Neural crest cell (in vitro differentiated cells): Measurements from ENCODE around the gene NFYB. TPM values are rescaled to one million over a fixed set of nuclear protein-coding genes. Genes with fewer than 3 reads are reported as not detected.
"Not testable (repeated sequence)": the region's sequence is repeated elsewhere in the genome, so short reads cannot be mapped to it uniquely, and the experiment has no call there.

Experiments
- DNase-seq: peaks from one replicate; pipeline ENCODE4 v3.0.0; 2021; ENCODE audit warnings: low read depth, mixed read lengths, low spot score
- H3K27ac Mint-ChIP-seq: one replicate; pipeline ENCODE4 v1.8.0; 2021; ENCODE audit warnings: mild to moderate bottlenecking, mixed read lengths; ENCODE audit not compliant: unreplicated experiment
- H3K27me3 Mint-ChIP-seq: 2 replicates; pipeline ENCODE4 v1.8.0; 2021; ENCODE audit warnings: low read depth, mild to moderate bottlenecking, mixed read lengths
- H3K36me3 Mint-ChIP-seq: 2 replicates; pipeline ENCODE4 v1.8.0; 2021; ENCODE audit warnings: low read depth, mild to moderate bottlenecking, mixed read lengths
- H3K4me1 Mint-ChIP-seq: 2 replicates; pipeline ENCODE4 v1.8.0; 2021; ENCODE audit warnings: mixed read lengths
- H3K4me3 Mint-ChIP-seq: one replicate; pipeline ENCODE4 v1.8.0; 2021; ENCODE audit warnings: mild to moderate bottlenecking, mixed read lengths
- H3K9me3 Mint-ChIP-seq: 2 replicates; pipeline ENCODE4 v1.8.0; 2021; ENCODE audit warnings: mixed read lengths
- CTCF ChIP-seq: fragments of 200-600 bp; sonication (generic); conservative IDR thresholded peaks from 2 replicates; pipeline ENCODE4 v1.5.0; 2021; ENCODE audit warnings: antibody characterized with exemption, mild to moderate bottlenecking
- total RNA-seq: library from RNA; stranded (reverse); gene quantifications from 2 replicates; pipeline ENCODE4 v1.2.1, GENCODE V29; 2021

The NFYB gene
- total RNA-seq, 1 donor from 2014 or later = 45.6 TPM

GRCh38 chr12:104165801-104166200 lies 27.8 kb upstream of the NFYB start:
- no peak overlapping the region for H3K4me3 Mint-ChIP-seq
- H3K9me3 Mint-ChIP-seq = no peaks in the 10 kb centered on the region
- TF ChIP-seq CTCF = no peak
- no peak for DNase-seq
- H3K27me3 Mint-ChIP-seq = no peaks in the 10 kb centered on the region
- H3K4me1 Mint-ChIP-seq = peaks cover 5% of the 10 kb centered on the region
- no peaks in the 10 kb centered on the region for H3K36me3 Mint-ChIP-seq
- no peak overlapping the region for H3K27ac Mint-ChIP-seq

GRCh38 chr12:104164634-104165033 lies 26.6 kb upstream of the NFYB start:
- Mint-ChIP-seq H3K36me3 (no peaks in the 10 kb centered on the region), H3K4me3 (no peak overlapping the region), H3K27me3 (no peaks in the 10 kb centered on the region), H3K27ac (no peak overlapping the region), H3K9me3 (no peaks in the 10 kb centered on the region), H3K4me1 (peaks cover 5% of the 10 kb centered on the region)
- no peak for TF ChIP-seq CTCF
- DNase-seq = no peak

GRCh38 chr12:104163631-104164030 lies 25.6 kb upstream of the NFYB start:
- Mint-ChIP-seq H3K4me3 (no peak overlapping the region), H3K4me1 (peaks cover 5% of the 10 kb centered on the region), H3K27ac (no peak overlapping the region), H3K36me3 (no peaks in the 10 kb centered on the region), H3K9me3 (no peaks in the 10 kb centered on the region), H3K27me3 (no peaks in the 10 kb centered on the region)
- no peak for TF ChIP-seq CTCF
- DNase-seq = no peak

GRCh38 chr12:104163028-104163427 lies 25.0 kb upstream of the NFYB start:
- H3K4me3 Mint-ChIP-seq, H3K36me3 Mint-ChIP-seq, H3K9me3 Mint-ChIP-seq, H3K27me3 Mint-ChIP-seq, H3K27ac Mint-ChIP-seq, H3K4me1 Mint-ChIP-seq, DNase-seq: not testable (repeated sequence)

GRCh38 chr12:104155711-104156555 lies 17.9 kb upstream of the NFYB start:
- no peak overlapping the region for H3K27ac Mint-ChIP-seq
- no peaks in the 10 kb centered on the region for H3K27me3 Mint-ChIP-seq
- no peaks in the 10 kb centered on the region for H3K36me3 Mint-ChIP-seq
- no peaks in the 10 kb centered on the region for H3K9me3 Mint-ChIP-seq
- no peak overlapping the region for H3K4me3 Mint-ChIP-seq
- no peaks in the 10 kb centered on the region for H3K4me1 Mint-ChIP-seq
- TF ChIP-seq CTCF = no peak
- no peak for DNase-seq

- Mint-ChIP-seq H3K4me3 (no peak overlapping the region), H3K4me1 (no peaks in the 10 kb centered on the region), H3K36me3 (no peaks in the 10 kb centered on the region), H3K27ac (no peak overlapping the region), H3K27me3 (no peaks in the 10 kb centered on the region), H3K9me3 (no peaks in the 10 kb centered on the region)
- DNase-seq = no peak
- TF ChIP-seq CTCF = no peak
Observed at GRCh38 chr12:104154806-104155205, 16.8 kb upstream of the NFYB start.
